HCT116 (cell line): ENCODE data around the gene ATP10B. TPM values are rescaled to one million over a fixed set of nuclear protein-coding genes. Genes with fewer than 3 reads are reported as not detected.

Experiments used
- ATAC-seq: fragments of 200-7000 bp; cut with Tn5 transposase; 2 replicates; pipeline ENCODE4 v1.9.1; 2020; ENCODE audit warnings: mild to moderate bottlenecking, moderate library complexity
- BruUV-seq: library from RNA; stranded (reverse); fragments of 400-500 nt; replicated peaks from 2 replicates; lab custom pipeline; 2021; lab: Mats Ljungman, UMichigan
- CTCF ChIA-PET: fragments of 300-600 bp; sonication (Branson Sonifier 250); formaldehyde crosslinking; loops from one replicate; lab custom pipeline; 2021; ENCODE audit warnings: antibody characterized with exemption; lab: Charles Lee
- POLR2A ChIA-PET: fragments of 300-600, 350-600 bp; sonication (Branson Sonifier 250); formaldehyde crosslinking; loops from one replicate; lab custom pipeline; 2021; ENCODE audit warnings: antibody characterized with exemption; lab: Charles Lee
- RAD21 ChIA-PET, 2 experiments: fragments of 300-600 bp; sonication (Branson Sonifier 250); formaldehyde crosslinking; loops; one replicate each; lab custom pipeline; 2023; ENCODE audit warnings: low total read pairs in 2 of 2; ENCODE audit not compliant: uncharacterized antibody in 2 of 2, unreplicated experiment in 2 of 2, low non-redundant PET in 1 of 2; lab: Charles Lee
- DNase-seq: peaks from one replicate; pipeline ENCODE4 v3.0.0-alpha.2; 2010; ENCODE audit warnings: low read depth, low spot score
- H2AFZ ChIP-seq: fragments of 200-600 bp; shearing (Covaris generic), sonication (generic); 2 replicates; pipeline ENCODE4 v1.6.1; 2017; ENCODE audit warnings: low read depth, mixed run types, mixed read lengths, antibody characterized with exemption, low read length; ENCODE audit not compliant: poor library complexity, severe bottlenecking
- H3K27ac ChIP-seq: 2 replicates; pipeline ENCODE4 v1.5.1; 2012; ENCODE audit warnings: low read depth, low read length
- H3K27me3 ChIP-seq: fragments of 200-600 bp; sonication (generic); 2 replicates; pipeline ENCODE4 v1.6.1; 2016; ENCODE audit warnings: mixed run types, low read length, mixed read lengths; ENCODE audit not compliant: insufficient read depth
- H3K36me3 ChIP-seq, 2 experiments: fragments of 200-500 bp in 1 of 2; fragments of 200-600 bp in 1 of 2; sonication (Bioruptor generic) in 1 of 2; sonication (generic) in 1 of 2; 2 replicates each; pipeline versions ENCODE4 v1.5.1 to v1.6.1; 2014 to 2016; ENCODE audit warnings: low read length in 2 of 2, inconsistent platforms in 1 of 2, mixed read lengths in 1 of 2, mixed run types in 1 of 2; ENCODE audit not compliant: insufficient read depth in 2 of 2, control insufficient read depth in 1 of 2
- H3K4me1 ChIP-seq, 2 experiments: fragments of 200-600 bp in 1 of 2; sonication (generic) in 1 of 2; 2 replicates each; pipeline versions ENCODE4 v1.5.1 to v1.6.1; 2012 to 2017; ENCODE audit warnings: low read length in 2 of 2, inconsistent platforms in 1 of 2, mild to moderate bottlenecking in 1 of 2, mixed read lengths in 1 of 2, mixed run types in 1 of 2, moderate library complexity in 1 of 2; ENCODE audit not compliant: insufficient read depth in 2 of 2, control insufficient read depth in 1 of 2
- H3K4me2 ChIP-seq: fragments of 200-600 bp; sonication (generic); 2 replicates; pipeline ENCODE4 v1.6.1; 2017; ENCODE audit warnings: mixed run types, low read length, mixed read lengths
- H3K4me3 ChIP-seq, 2 experiments: fragments of 200-600 bp in 1 of 2; sonication (generic) in 1 of 2; replicated peaks in 1 of 2; 2 replicates each; pipeline ENCODE4 v1.5.1; 2011 to 2016; ENCODE audit warnings: low read length in 2 of 2, control low read depth in 1 of 2, low read depth in 1 of 2, mild to moderate bottlenecking in 1 of 2, mixed read lengths in 1 of 2, mixed run types in 1 of 2
- H3K79me2 ChIP-seq: fragments of 200-600 bp; sonication (generic); 2 replicates; pipeline ENCODE4 v1.6.1; 2017; ENCODE audit warnings: mild to moderate bottlenecking, mixed run types, low read length, moderate library complexity, mixed read lengths; ENCODE audit not compliant: insufficient read depth
- H3K9ac ChIP-seq: fragments of 200-600 bp; sonication (generic); 2 replicates; pipeline ENCODE4 v1.6.1; 2016; ENCODE audit warnings: low read length, mixed read lengths
- H3K9me2 ChIP-seq: fragments of 200-600 bp; sonication (generic), shearing (Covaris generic); 2 replicates; pipeline ENCODE4 v1.6.1; 2017; ENCODE audit warnings: mixed run types, mild to moderate bottlenecking, moderate library complexity; ENCODE audit not compliant: insufficient read depth
- H3K9me3 ChIP-seq, 2 experiments: fragments of 200-500 bp in 1 of 2; fragments of 200-600 bp in 1 of 2; sonication (Bioruptor generic) in 1 of 2; sonication (generic) in 1 of 2; 2 replicates each; pipeline ENCODE4 v1.6.1; 2014 to 2017; ENCODE audit warnings: low read length in 2 of 2, mixed read lengths in 2 of 2, inconsistent platforms in 1 of 2, low read depth in 1 of 2, mild to moderate bottlenecking in 1 of 2, mixed run types in 1 of 2, moderate library complexity in 1 of 2; ENCODE audit not compliant: control insufficient read depth in 1 of 2, insufficient read depth in 1 of 2
- H4K20me1 ChIP-seq: fragments of 200-600 bp; sonication (generic), shearing (Covaris generic); 2 replicates; pipeline ENCODE4 v1.6.1; 2017; ENCODE audit warnings: mixed run types, mild to moderate bottlenecking, moderate library complexity; ENCODE audit not compliant: insufficient read depth
- ELF1 ChIP-seq: IDR thresholded peaks from 2 replicates; pipeline ENCODE4 v1.6.1; 2012; ENCODE audit warnings: low read depth, borderline replicate concordance
- SIN3A ChIP-seq: IDR thresholded peaks from 2 replicates; pipeline ENCODE4 v1.6.1; 2012; ENCODE audit warnings: low read depth
- ZNF274 ChIP-seq: fragments of 200-500 bp; sonication (Bioruptor generic); IDR thresholded peaks from 2 replicates; pipeline ENCODE4 v1.6.1; 2014; ENCODE audit warnings: mild to moderate bottlenecking, low read depth, low read length, inconsistent platforms
- intact Hi-C: fragments of 100-400 bp; cut with micrococcal nuclease; formaldehyde crosslinking; loops from 2 replicates; pipeline ENCODE4 v1.10.0; 2022
- total RNA-seq: library from RNA; stranded (reverse); gene quantifications from one replicate; pipeline ENCODE4 v1.2.1, GENCODE V29; 2021; ENCODE audit not compliant: unreplicated experiment
- TF ChIP-seq, protein P1 (sequence below): IDR thresholded peaks from 2 replicates; pipeline ENCODE4 v1.6.1; 2012
- TF ChIP-seq, protein P2 (sequence below): IDR thresholded peaks from 2 replicates; pipeline ENCODE4 v1.6.1; 2012; ENCODE audit warnings: low read depth

ATP10B gene
- total RNA-seq, 1 experiment from 2014 or later = 0.07 TPM

DNA sequence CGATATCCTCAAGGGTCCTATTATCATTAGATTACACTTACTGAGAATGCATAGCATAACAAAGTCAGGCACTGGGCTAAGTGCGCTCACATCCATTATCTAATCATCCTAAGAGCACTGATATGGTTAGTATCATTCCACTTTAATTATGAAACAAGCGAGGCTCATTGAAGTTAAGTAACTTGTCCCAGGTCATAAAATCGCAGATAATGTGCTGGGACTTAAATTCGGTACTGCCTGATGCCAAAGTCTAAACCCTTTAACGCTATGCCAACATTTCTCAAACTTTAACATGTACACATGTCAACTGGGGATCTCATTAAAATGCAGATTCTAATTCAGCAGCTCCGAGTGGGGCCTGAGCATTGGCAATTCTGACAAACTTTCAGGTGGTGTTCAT is 225.7 kb downstream of the ATP10B start:
- POLR2A ChIA-PET = no interaction called here

More for the DNA sequence above, 225.7 kb downstream of the ATP10B start:
- Histone ChIP-seq H4K20me1 (no peaks in the 10 kb centered on the region), H3K79me2 (no peaks in the 10 kb centered on the region), H3K9me3 (no peaks in the 10 kb centered on the region), H3K4me3 (no peak overlapping the region), H3K27ac (no peak overlapping the region), H3K4me1 (no peaks in the 10 kb centered on the region), H3K9ac (no peak overlapping the region), H3K9me2 (no peaks in the 10 kb centered on the region), H2AFZ (no peak overlapping the region), H3K27me3 (0 out of 2 replicates have a peak, but pooled peaks cover 9% of the 10 kb centered on the region), H3K36me3 (no peaks in the 10 kb centered on the region), H3K4me2 (no peak overlapping the region)
- CTCF ChIA-PET = no interaction called here
- TF ChIP-seq, protein P1, sequence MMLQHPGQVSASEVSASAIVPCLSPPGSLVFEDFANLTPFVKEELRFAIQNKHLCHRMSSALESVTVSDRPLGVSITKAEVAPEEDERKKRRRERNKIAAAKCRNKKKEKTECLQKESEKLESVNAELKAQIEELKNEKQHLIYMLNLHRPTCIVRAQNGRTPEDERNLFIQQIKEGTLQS = no peak
- TF ChIP-seq SIN3A (no peak), ZNF274 (no peak), ELF1 (no peak)
- TF ChIP-seq, protein P2, sequence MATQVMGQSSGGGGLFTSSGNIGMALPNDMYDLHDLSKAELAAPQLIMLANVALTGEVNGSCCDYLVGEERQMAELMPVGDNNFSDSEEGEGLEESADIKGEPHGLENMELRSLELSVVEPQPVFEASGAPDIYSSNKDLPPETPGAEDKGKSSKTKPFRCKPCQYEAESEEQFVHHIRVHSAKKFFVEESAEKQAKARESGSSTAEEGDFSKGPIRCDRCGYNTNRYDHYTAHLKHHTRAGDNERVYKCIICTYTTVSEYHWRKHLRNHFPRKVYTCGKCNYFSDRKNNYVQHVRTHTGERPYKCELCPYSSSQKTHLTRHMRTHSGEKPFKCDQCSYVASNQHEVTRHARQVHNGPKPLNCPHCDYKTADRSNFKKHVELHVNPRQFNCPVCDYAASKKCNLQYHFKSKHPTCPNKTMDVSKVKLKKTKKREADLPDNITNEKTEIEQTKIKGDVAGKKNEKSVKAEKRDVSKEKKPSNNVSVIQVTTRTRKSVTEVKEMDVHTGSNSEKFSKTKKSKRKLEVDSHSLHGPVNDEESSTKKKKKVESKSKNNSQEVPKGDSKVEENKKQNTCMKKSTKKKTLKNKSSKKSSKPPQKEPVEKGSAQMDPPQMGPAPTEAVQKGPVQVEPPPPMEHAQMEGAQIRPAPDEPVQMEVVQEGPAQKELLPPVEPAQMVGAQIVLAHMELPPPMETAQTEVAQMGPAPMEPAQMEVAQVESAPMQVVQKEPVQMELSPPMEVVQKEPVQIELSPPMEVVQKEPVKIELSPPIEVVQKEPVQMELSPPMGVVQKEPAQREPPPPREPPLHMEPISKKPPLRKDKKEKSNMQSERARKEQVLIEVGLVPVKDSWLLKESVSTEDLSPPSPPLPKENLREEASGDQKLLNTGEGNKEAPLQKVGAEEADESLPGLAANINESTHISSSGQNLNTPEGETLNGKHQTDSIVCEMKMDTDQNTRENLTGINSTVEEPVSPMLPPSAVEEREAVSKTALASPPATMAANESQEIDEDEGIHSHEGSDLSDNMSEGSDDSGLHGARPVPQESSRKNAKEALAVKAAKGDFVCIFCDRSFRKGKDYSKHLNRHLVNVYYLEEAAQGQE = no peak
- intact Hi-C loops = no loop called here
- no TSS peak for BruUV-seq
- ATAC-seq (no peak), DNase-seq (no peak)
- RAD21 ChIA-PET = no interaction called here
